Natural killer cell (primary cell): ENCODE measurements around the gene NCAM1. TPM values are rescaled to one million over a fixed set of nuclear protein-coding genes. Genes with fewer than 3 reads are reported as not detected.

Experiments used
- ATAC-seq, 3 donors: fragments of 150-1000 bp in 2 of 3; fragments of 200-7000 bp in 1 of 3; cut with Tn5 transposase; 1 replicate in 1 of 3; 2 replicates in 2 of 3; pipeline ENCODE4 v1.10.0; 2021; ENCODE audit warnings: mild to moderate bottlenecking in 2 of 3, moderate library complexity in 2 of 3
- DNase-seq, 2 donors: peaks; one replicate each; pipeline versions ENCODE4 v3.0.0 to v3.0.0-alpha.2; 2013 to 2021; ENCODE audit warnings: mixed read lengths in 1 of 2
- H3K27ac ChIP-seq: one replicate; pipeline ENCODE4 v1.5.1; 2013; ENCODE audit warnings: mild to moderate bottlenecking, low read length
- H3K27me3 ChIP-seq: one replicate; pipeline ENCODE4 v1.6.1; 2013; ENCODE audit warnings: low read length; ENCODE audit not compliant: control insufficient read depth, insufficient read depth
- H3K36me3 ChIP-seq: one replicate; pipeline ENCODE4 v1.6.1; 2013; ENCODE audit warnings: low read length; ENCODE audit not compliant: control insufficient read depth, insufficient read depth
- H3K4me1 ChIP-seq: one replicate; pipeline ENCODE4 v1.6.1; 2013; ENCODE audit warnings: low read length; ENCODE audit not compliant: control insufficient read depth, insufficient read depth
- H3K4me3 ChIP-seq: one replicate; pipeline ENCODE4 v1.5.1; 2013; ENCODE audit warnings: low read length
- H3K9me3 ChIP-seq: one replicate; pipeline ENCODE4 v1.6.1; 2013; ENCODE audit warnings: low read length; ENCODE audit not compliant: control insufficient read depth, insufficient read depth
- H3K27ac Mint-ChIP-seq, 2 donors: one replicate each; pipeline ENCODE4 v1.8.0; 2022; ENCODE audit warnings: mild to moderate bottlenecking in 2 of 2, mixed read lengths in 2 of 2, moderate library complexity in 1 of 2
- H3K27me3 Mint-ChIP-seq, 2 donors: one replicate each; pipeline ENCODE4 v1.8.0; 2022; ENCODE audit warnings: low read depth in 2 of 2, mixed read lengths in 2 of 2
- H3K36me3 Mint-ChIP-seq: one replicate; pipeline ENCODE4 v1.8.0; 2022; ENCODE audit warnings: mixed read lengths
- H3K4me1 Mint-ChIP-seq, 2 donors: one replicate each; pipeline ENCODE4 v1.8.0; 2022; ENCODE audit warnings: mixed read lengths in 2 of 2
- H3K4me3 Mint-ChIP-seq: one replicate; pipeline ENCODE4 v1.8.0; 2022; ENCODE audit warnings: mild to moderate bottlenecking, moderate library complexity, mixed read lengths
- H3K9me3 Mint-ChIP-seq, 2 donors: one replicate each; pipeline ENCODE4 v1.8.0; 2022; ENCODE audit warnings: mixed read lengths in 2 of 2
- WGBS: methylation state at CpG from one replicate; pipeline ENCODE4 v1.1.7; 2013; ENCODE audit warnings: missing lambda C conversion rate; ENCODE audit not compliant: insufficient coverage; 5-methylcytosine and 5-hydroxymethylcytosine counted together
- intact Hi-C: fragments of 100-400 bp; cut with micrococcal nuclease; formaldehyde crosslinking; loops from one replicate; pipeline ENCODE4 v1.14.2; 2022
- total RNA-seq, 4 donors: library from RNA; stranded (reverse); fragments of 120-200 nt in 1 of 4; gene quantifications; one replicate each; pipeline versions ENCODE4 v1.2.3 to v1.2.4, GENCODE V29; 2013 to 2022
- TF ChIP-seq, protein P1 (sequence below): fragments of 200-600 bp; IDR thresholded peaks from one replicate; pipeline ENCODE4 v1.8.0; 2022; ENCODE audit warnings: antibody characterized with exemption

NCAM1 gene
- total RNA-seq, 3 donors from 2014 or later (not counting 1 experiment from before 2014, with no cell fraction given): 129 to 208 (median 187) TPM

- Mint-ChIP-seq H3K4me3 (no peak overlapping the region), H3K36me3 (no peaks in the 10 kb centered on the region), H3K9me3 (no peaks in the 10 kb centered on the region), H3K27me3 (peaks cover 0 to 4% of the 10 kb centered on the region in 2 donors), H3K4me1 (peaks cover 0 to 5% of the 10 kb centered on the region in 2 donors), H3K27ac (no peak overlapping the region)
- Histone ChIP-seq H3K4me1 (no peaks in the 10 kb centered on the region), H3K36me3 (no peaks in the 10 kb centered on the region), H3K27me3 (no peaks in the 10 kb centered on the region), H3K27ac (no peak overlapping the region), H3K4me3 (no peak overlapping the region), H3K9me3 (no peaks in the 10 kb centered on the region)
- no peak for ATAC-seq
- 90% methylated on average over 3 of the region's 3 CpGs for WGBS
- intact Hi-C loops: no loop called here
- TF ChIP-seq, protein P1, sequence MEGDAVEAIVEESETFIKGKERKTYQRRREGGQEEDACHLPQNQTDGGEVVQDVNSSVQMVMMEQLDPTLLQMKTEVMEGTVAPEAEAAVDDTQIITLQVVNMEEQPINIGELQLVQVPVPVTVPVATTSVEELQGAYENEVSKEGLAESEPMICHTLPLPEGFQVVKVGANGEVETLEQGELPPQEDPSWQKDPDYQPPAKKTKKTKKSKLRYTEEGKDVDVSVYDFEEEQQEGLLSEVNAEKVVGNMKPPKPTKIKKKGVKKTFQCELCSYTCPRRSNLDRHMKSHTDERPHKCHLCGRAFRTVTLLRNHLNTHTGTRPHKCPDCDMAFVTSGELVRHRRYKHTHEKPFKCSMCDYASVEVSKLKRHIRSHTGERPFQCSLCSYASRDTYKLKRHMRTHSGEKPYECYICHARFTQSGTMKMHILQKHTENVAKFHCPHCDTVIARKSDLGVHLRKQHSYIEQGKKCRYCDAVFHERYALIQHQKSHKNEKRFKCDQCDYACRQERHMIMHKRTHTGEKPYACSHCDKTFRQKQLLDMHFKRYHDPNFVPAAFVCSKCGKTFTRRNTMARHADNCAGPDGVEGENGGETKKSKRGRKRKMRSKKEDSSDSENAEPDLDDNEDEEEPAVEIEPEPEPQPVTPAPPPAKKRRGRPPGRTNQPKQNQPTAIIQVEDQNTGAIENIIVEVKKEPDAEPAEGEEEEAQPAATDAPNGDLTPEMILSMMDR: no peak
- no peak for DNase-seq
Observed at GRCh38 chr11:112928136-112928535, 33.1 kb upstream of the NCAM1 start.

DNA sequence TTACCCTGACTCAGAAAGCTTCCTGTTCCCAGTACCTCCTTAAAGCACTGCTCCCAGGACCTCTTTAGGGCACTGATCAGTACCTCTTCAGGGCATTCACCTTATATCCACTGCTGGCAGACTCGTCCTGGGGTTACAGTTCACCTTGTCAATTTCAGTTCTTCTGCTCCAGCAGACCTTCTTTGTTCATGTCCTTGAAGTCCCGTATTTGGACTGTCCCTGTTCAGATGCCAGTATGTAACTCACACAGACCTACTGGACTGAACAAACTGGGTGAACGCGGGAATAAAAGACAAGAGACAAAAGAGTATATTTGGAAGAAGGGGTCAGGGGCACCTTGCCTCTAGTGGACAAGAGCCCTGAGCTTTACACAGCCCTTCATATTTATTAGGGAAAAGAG lies 31.8 kb upstream of the NCAM1 start:
- TF ChIP-seq, protein P1: no peak
- Mint-ChIP-seq H3K4me3 (no peak overlapping the region), H3K27me3 (peaks cover 7 to 8% of the 10 kb centered on the region in 2 donors), H3K36me3 (peaks cover 7% of the 10 kb centered on the region), H3K4me1 (peaks cover 0 to 5% of the 10 kb centered on the region in 2 donors), H3K9me3 (no peaks in the 10 kb centered on the region), H3K27ac (no peak overlapping the region)
- Histone ChIP-seq H3K36me3 (no peaks in the 10 kb centered on the region), H3K27me3 (no peaks in the 10 kb centered on the region), H3K4me1 (no peaks in the 10 kb centered on the region), H3K9me3 (no peaks in the 10 kb centered on the region), H3K27ac (no peak overlapping the region), H3K4me3 (no peak overlapping the region)
- no peak for DNase-seq
- WGBS: 90% methylated on average over 4 of the region's 4 CpGs
- intact Hi-C loops: no loop called here
- ATAC-seq: no peak

GRCh38 chr11:112931703-112932102 lies 29.5 kb upstream of the NCAM1 start:
- Histone ChIP-seq H3K9me3 (no peaks in the 10 kb centered on the region), H3K36me3 (no peaks in the 10 kb centered on the region), H3K27ac (no peak overlapping the region), H3K4me3 (no peak overlapping the region), H3K4me1 (no peaks in the 10 kb centered on the region), H3K27me3 (peaks cover 3% of the 10 kb centered on the region)
- ATAC-seq (no peak), DNase-seq (no peak)
- TF ChIP-seq, protein P1: no peak
- Mint-ChIP-seq H3K27me3 (peaks cover 7 to 13% of the 10 kb centered on the region in 2 donors), H3K4me3 (no peak overlapping the region), H3K9me3 (no peaks in the 10 kb centered on the region), H3K36me3 (peaks cover 9% of the 10 kb centered on the region), H3K4me1 (peaks cover 0 to 5% of the 10 kb centered on the region in 2 donors), H3K27ac (no peak overlapping the region)
- WGBS: 84% methylated on average over 4 of the region's 4 CpGs
- intact Hi-C loops: no loop called here

- no peaks in the 10 kb centered on the region for H3K9me3 Mint-ChIP-seq
- peaks cover under 1 to 8% of the 10 kb centered on the region in 2 donors for H3K4me1 Mint-ChIP-seq
- WGBS: 60% methylated on average over 1 of the region's 4 CpGs
- Histone ChIP-seq H3K4me1 (no peaks in the 10 kb centered on the region), H3K9me3 (no peaks in the 10 kb centered on the region), H3K36me3 (no peaks in the 10 kb centered on the region), H3K27ac (no peak overlapping the region), H3K27me3 (peaks cover 3% of the 10 kb centered on the region), H3K4me3 (no peak overlapping the region)
- intact Hi-C loops: no loop called here
- H3K27me3 Mint-ChIP-seq: peaks cover 12 to 21% of the 10 kb centered on the region in 2 donors
- no peak overlapping the region for H3K27ac Mint-ChIP-seq
- ATAC-seq (no peak), DNase-seq (no peak)
- TF ChIP-seq, protein P1: no peak
- H3K36me3 Mint-ChIP-seq: peaks cover 9% of the 10 kb centered on the region
- H3K4me3 Mint-ChIP-seq: no peak overlapping the region
Observed at GRCh38 chr11:112932593-112932992, 28.6 kb upstream of the NCAM1 start.
